IPS-20b (cell line): ENCODE measurements around the gene BRK1.
"Not testable (repeated sequence)": the region's sequence is repeated elsewhere in the genome, so short reads cannot be mapped to it uniquely, and the experiment has no call there.

ENCODE experiments used
- H3K27ac ChIP-seq: one replicate; pipeline ENCODE4 v1.5.1; 2013; ENCODE audit warnings: low read length
- H3K27me3 ChIP-seq: 2 replicates; pipeline ENCODE4 v1.6.1; 2013; ENCODE audit warnings: mild to moderate bottlenecking, low read length, inconsistent platforms; ENCODE audit not compliant: insufficient read depth
- H3K36me3 ChIP-seq: 2 replicates; pipeline ENCODE4 v1.6.1; 2013; ENCODE audit warnings: low read depth, mild to moderate bottlenecking, inconsistent platforms, low read length, moderate library complexity; ENCODE audit not compliant: insufficient read depth
- H3K4me1 ChIP-seq: 2 replicates; pipeline ENCODE4 v1.6.1; 2013; ENCODE audit warnings: mild to moderate bottlenecking, control low read depth, inconsistent platforms, low read length, moderate library complexity; ENCODE audit not compliant: insufficient read depth
- H3K4me3 ChIP-seq: 2 replicates; pipeline ENCODE4 v1.5.1; 2013; ENCODE audit warnings: mild to moderate bottlenecking, low read length, inconsistent platforms
- H3K9ac ChIP-seq: 2 replicates; pipeline ENCODE4 v1.6.1; 2013; ENCODE audit warnings: low read depth, mild to moderate bottlenecking, inconsistent platforms, low read length, moderate library complexity
- H3K9me3 ChIP-seq: 2 replicates; pipeline ENCODE4 v1.6.1; 2013; ENCODE audit warnings: mild to moderate bottlenecking, low read depth, low read length, inconsistent platforms; ENCODE audit not compliant: insufficient read depth

The BRK1 gene

GRCh38 chr3:10145685-10146084 is 30.2 kb downstream of the BRK1 start:
- Histone ChIP-seq H3K27me3 (no peaks in the 10 kb centered on the region), H3K9ac (no peak overlapping the region), H3K27ac (no peak overlapping the region), H3K4me3 (no peak overlapping the region), H3K9me3 (no peaks in the 10 kb centered on the region), H3K36me3 (peaks cover 32% of the 10 kb centered on the region), H3K4me1 (no peaks in the 10 kb centered on the region; the same call in 1 of the 2 replicates)

GRCh38 chr3:10149226-10149625 is 33.8 kb downstream of the BRK1 start:
- H3K27ac ChIP-seq: no peak overlapping the region
- no peaks in the 10 kb centered on the region for H3K27me3 ChIP-seq
- H3K36me3 ChIP-seq: peaks cover 52% of the 10 kb centered on the region
- H3K4me1 ChIP-seq: no peaks in the 10 kb centered on the region; the same call in 1 of the 2 replicates
- no peak overlapping the region for H3K9ac ChIP-seq
- H3K4me3 ChIP-seq: no peak overlapping the region
- no peaks in the 10 kb centered on the region for H3K9me3 ChIP-seq

GRCh38 chr3:10150987-10151386 is 35.5 kb downstream of the BRK1 start:
- peaks cover 58% of the 10 kb centered on the region for H3K36me3 ChIP-seq
- no peaks in the 10 kb centered on the region for H3K4me1 ChIP-seq
- H3K4me3 ChIP-seq: no peak overlapping the region
- no peaks in the 10 kb centered on the region for H3K27me3 ChIP-seq
- no peak overlapping the region for H3K27ac ChIP-seq
- no peaks in the 10 kb centered on the region for H3K9me3 ChIP-seq
- no peak overlapping the region for H3K9ac ChIP-seq

- Histone ChIP-seq H3K36me3 (peaks cover 38% of the 10 kb centered on the region), H3K27ac (no peak overlapping the region)
Measured at GRCh38 chr3:10154335-10155122, 39.1 kb downstream of the BRK1 start.

GRCh38 chr3:10155123-10155472 is 39.6 kb downstream of the BRK1 start:
- no peaks in the 10 kb centered on the region for H3K9me3 ChIP-seq
- H3K9ac ChIP-seq: no peak overlapping the region
- H3K27ac ChIP-seq: no peak overlapping the region
- no peak overlapping the region for H3K4me3 ChIP-seq
- peaks cover 32% of the 10 kb centered on the region for H3K36me3 ChIP-seq
- no peaks in the 10 kb centered on the region for H3K4me1 ChIP-seq
- no peaks in the 10 kb centered on the region for H3K27me3 ChIP-seq

More at GRCh38 chr3:10154335-10155122, 39.1 kb downstream of the BRK1 start:
- Histone ChIP-seq H3K9me3 (no peaks in the 10 kb centered on the region), H3K4me3 (no peak overlapping the region), H3K9ac (no peak overlapping the region), H3K27me3 (no peaks in the 10 kb centered on the region), H3K4me1 (no peaks in the 10 kb centered on the region)

- no peaks in the 10 kb centered on the region for H3K27me3 ChIP-seq
- H3K9ac ChIP-seq: no peak overlapping the region
- H3K4me1 ChIP-seq: no peaks in the 10 kb centered on the region
- no peak overlapping the region for H3K27ac ChIP-seq
- no peak overlapping the region for H3K4me3 ChIP-seq
- peaks cover 26% of the 10 kb centered on the region for H3K36me3 ChIP-seq
- H3K9me3 ChIP-seq: no peaks in the 10 kb centered on the region
Measured at GRCh38 chr3:10155658-10156057, 40.2 kb downstream of the BRK1 start.

- Histone ChIP-seq H3K9ac (no peak overlapping the region), H3K9me3 (no peaks in the 10 kb centered on the region), H3K27ac (no peak overlapping the region), H3K4me1 (no peaks in the 10 kb centered on the region), H3K4me3 (no peak overlapping the region), H3K36me3 (peaks cover 12% of the 10 kb centered on the region; the same call in 1 of the 2 replicates), H3K27me3 (no peaks in the 10 kb centered on the region)
Measured at GRCh38 chr3:10157031-10157430, 41.6 kb downstream of the BRK1 start.

- H3K9ac ChIP-seq, H3K36me3 ChIP-seq, H3K4me3 ChIP-seq, H3K27me3 ChIP-seq, H3K4me1 ChIP-seq, H3K9me3 ChIP-seq, H3K27ac ChIP-seq: not testable (repeated sequence)
Measured at GRCh38 chr3:10158555-10158954, 43.1 kb downstream of the BRK1 start.

- no peak overlapping the region for H3K4me3 ChIP-seq
- no peak overlapping the region for H3K27ac ChIP-seq
- H3K9me3 ChIP-seq: no peaks in the 10 kb centered on the region
- H3K36me3 ChIP-seq: no peaks in the 10 kb centered on the region
- no peaks in the 10 kb centered on the region; the same call in 1 of the 2 replicates for H3K27me3 ChIP-seq
- no peak overlapping the region for H3K9ac ChIP-seq
- no peaks in the 10 kb centered on the region for H3K4me1 ChIP-seq
Measured at GRCh38 chr3:10160346-10160745, 44.9 kb downstream of the BRK1 start.

GRCh38 chr3:10160925-10161324 is 45.5 kb downstream of the BRK1 start:
- no peak overlapping the region for H3K9ac ChIP-seq
- H3K4me3 ChIP-seq: no peak overlapping the region
- no peaks in the 10 kb centered on the region for H3K9me3 ChIP-seq
- no peaks in the 10 kb centered on the region for H3K4me1 ChIP-seq
- no peak overlapping the region for H3K27ac ChIP-seq
- no peaks in the 10 kb centered on the region for H3K36me3 ChIP-seq
- no peaks in the 10 kb centered on the region; the same call in 1 of the 2 replicates for H3K27me3 ChIP-seq

- Histone ChIP-seq H3K9me3 (no peaks in the 10 kb centered on the region), H3K4me3 (no peak overlapping the region), H3K36me3 (no peaks in the 10 kb centered on the region), H3K27me3 (no peaks in the 10 kb centered on the region; the same call in 1 of the 2 replicates), H3K27ac (no peak overlapping the region), H3K9ac (no peak overlapping the region), H3K4me1 (no peaks in the 10 kb centered on the region)
Measured at GRCh38 chr3:10162185-10162584, 46.7 kb downstream of the BRK1 start.

GRCh38 chr3:10164201-10164545 is 48.7 kb downstream of the BRK1 start:
- H3K9ac ChIP-seq, H3K4me3 ChIP-seq: not testable (repeated sequence)

More at GRCh38 chr3:10164201-10164545, 48.7 kb downstream of the BRK1 start:
- not testable (repeated sequence) for H3K27ac ChIP-seq, H3K36me3 ChIP-seq, H3K9me3 ChIP-seq, H3K27me3 ChIP-seq, H3K4me1 ChIP-seq
